CD4-positive, alpha-beta memory T cell (primary cell): ENCODE data around the gene NF1. TPM values are rescaled to one million over a fixed set of nuclear protein-coding genes. Genes with fewer than 3 reads are reported as not detected.

Experiments used
- CTCF ChIA-PET: fragments of 350-600 bp; sonication (Branson Sonifier 250); formaldehyde crosslinking; loops from one replicate; lab custom pipeline; 2021; ENCODE audit warnings: inconsistent platforms; ENCODE audit not compliant: partially characterized antibody; lab: Charles Lee
- POLR2A ChIA-PET: fragments of 350-600 bp; sonication (Branson Sonifier 250); formaldehyde crosslinking; loops from one replicate; lab custom pipeline; 2021; ENCODE audit not compliant: partially characterized antibody; lab: Charles Lee
- DNase-seq, 5 donors: peaks; one replicate each; pipeline versions ENCODE4 v3.0.0 to v3.0.0-alpha.2; 2020 to 2022; ENCODE audit warnings: mixed read lengths in 1 of 5
- H3K27ac ChIP-seq: one replicate; pipeline ENCODE4 v1.7.0; 2013; ENCODE audit warnings: low read depth, low read length
- H3K27me3 ChIP-seq: 2 replicates; pipeline ENCODE4 v1.7.0; 2013; ENCODE audit warnings: mild to moderate bottlenecking, low read length, moderate library complexity; ENCODE audit not compliant: insufficient read depth
- H3K36me3 ChIP-seq: 2 replicates; pipeline ENCODE4 v1.7.0; 2013; ENCODE audit warnings: mild to moderate bottlenecking, low read length, moderate library complexity; ENCODE audit not compliant: insufficient read depth
- H3K4me1 ChIP-seq: 2 replicates; pipeline ENCODE4 v1.7.0; 2013; ENCODE audit warnings: mild to moderate bottlenecking, low read length, moderate library complexity; ENCODE audit not compliant: insufficient read depth
- H3K4me3 ChIP-seq, 2 donors: one replicate each; pipeline ENCODE4 v1.7.0; 2013; ENCODE audit warnings: low read length in 2 of 2, mild to moderate bottlenecking in 1 of 2
- H3K9me3 ChIP-seq, 2 donors: one replicate each; pipeline ENCODE4 v1.7.0; 2013; ENCODE audit warnings: low read length in 2 of 2, control low read depth in 1 of 2; ENCODE audit not compliant: control insufficient read depth in 1 of 2
- H3K27ac Mint-ChIP-seq, 7 donors: one replicate each; pipeline ENCODE4 v1.8.0; 2020 to 2021; ENCODE audit warnings: mixed read lengths in 7 of 7, mild to moderate bottlenecking in 6 of 7, inconsistent platforms in 3 of 7, moderate library complexity in 3 of 7
- H3K27me3 Mint-ChIP-seq, 2 donors: one replicate each; pipeline ENCODE4 v1.8.0; 2020 to 2021; ENCODE audit warnings: mixed read lengths in 2 of 2
- H3K36me3 Mint-ChIP-seq, 2 donors: one replicate each; pipeline ENCODE4 v1.8.0; 2020 to 2021; ENCODE audit warnings: mixed read lengths in 2 of 2, inconsistent platforms in 1 of 2, mild to moderate bottlenecking in 1 of 2
- H3K4me1 Mint-ChIP-seq, 4 donors: one replicate each; pipeline ENCODE4 v1.8.0; 2020 to 2021; ENCODE audit warnings: mixed read lengths in 4 of 4, mild to moderate bottlenecking in 1 of 4
- H3K4me3 Mint-ChIP-seq, 8 donors: one replicate each; pipeline ENCODE4 v1.8.0; 2020 to 2021; ENCODE audit warnings: mixed read lengths in 8 of 8, mild to moderate bottlenecking in 7 of 8, moderate library complexity in 6 of 8, inconsistent platforms in 3 of 8
- H3K9me3 Mint-ChIP-seq, 8 donors: one replicate each; pipeline ENCODE4 v1.8.0; 2020 to 2021; ENCODE audit warnings: mixed read lengths in 8 of 8, mild to moderate bottlenecking in 5 of 8, inconsistent platforms in 3 of 8, moderate library complexity in 1 of 8
- intact Hi-C: fragments of 100-400 bp; cut with micrococcal nuclease; formaldehyde crosslinking; loops from one replicate; pipeline ENCODE4 v1.15.1; 2023
- polyA plus RNA-seq, 2 donors: library from polyadenylated mRNA; unstranded; fragments of 300-500 nt; fragmentation: Illumina TruSeq; gene quantifications; one replicate each; pipeline ENCODE4 v1.2.3, GENCODE V29; 2021
- total RNA-seq, 2 experiments: library from RNA; stranded (reverse); gene quantifications; one replicate each; pipeline ENCODE4 v1.2.3, GENCODE V29; 2021

Gene NF1
- total and polyA plus RNA-seq, 4 experiments from 2014 or later = 5.5 to 52.4 (median 27.9) TPM

DNA sequence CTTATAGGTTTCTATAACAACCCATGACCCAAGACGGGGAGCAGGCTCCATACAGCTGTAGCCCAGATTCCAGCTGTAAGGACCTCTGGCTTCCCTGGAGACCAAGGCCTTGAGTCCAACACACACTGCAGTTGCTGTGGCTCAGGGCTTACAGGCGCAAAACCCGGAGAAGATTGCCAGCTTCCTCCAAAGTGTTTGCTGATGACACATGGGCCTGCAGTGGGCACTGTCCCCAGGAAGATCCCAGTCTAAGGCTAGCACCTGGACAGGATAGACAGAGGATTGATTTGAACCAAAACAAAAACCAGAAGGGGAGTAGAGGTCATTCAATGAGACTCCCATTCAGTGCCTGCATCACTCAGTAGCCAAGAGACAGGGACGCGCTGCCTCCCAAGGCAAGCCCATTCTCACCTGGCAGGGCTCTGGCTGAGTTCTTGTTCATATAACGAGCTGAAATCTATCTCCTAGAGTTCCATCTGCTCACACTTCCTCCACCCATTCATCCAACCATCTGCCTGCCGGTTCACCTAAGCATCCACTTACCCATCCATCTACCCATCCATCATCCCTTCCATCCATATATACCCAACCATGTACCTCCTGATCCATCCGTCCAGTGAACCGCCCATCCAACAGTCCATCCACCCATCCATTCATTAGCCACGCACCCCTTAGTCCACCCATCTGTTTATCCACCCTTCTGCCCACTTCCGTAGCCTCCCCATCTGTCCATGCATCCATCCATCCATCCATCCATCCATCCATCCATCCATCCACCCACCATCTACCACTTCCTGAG lies 306.9 kb downstream of the NF1 start:
- no peaks in the 10 kb centered on the region for H3K9me3 ChIP-seq
- H3K27ac Mint-ChIP-seq = no peak overlapping the region
- ChIA-PET CTCF (interaction anchor here (1.0 to 1.1 kb wide), 2 partner anchors 10 to 12 kb away, joined by 3 read pairs; no protein-coding TSS in a partner anchor), POLR2A (no interaction called here)
- no peaks in the 10 kb centered on the region for H3K36me3 ChIP-seq
- no peaks in the 10 kb centered on the region for H3K27me3 ChIP-seq
- H3K27me3 Mint-ChIP-seq = peaks cover 0 to 8% of the 10 kb centered on the region in 2 donors
- H3K4me1 Mint-ChIP-seq = no peaks in the 10 kb centered on the region
- no peak for DNase-seq
- no peak overlapping the region for H3K4me3 Mint-ChIP-seq
- no peaks in the 10 kb centered on the region for H3K36me3 Mint-ChIP-seq
- no peak overlapping the region for H3K4me3 ChIP-seq
- intact Hi-C loops = no loop called here
- no peak overlapping the region for H3K27ac ChIP-seq
- H3K4me1 ChIP-seq = no peaks in the 10 kb centered on the region
- no peaks in the 10 kb centered on the region for H3K9me3 Mint-ChIP-seq

DNA sequence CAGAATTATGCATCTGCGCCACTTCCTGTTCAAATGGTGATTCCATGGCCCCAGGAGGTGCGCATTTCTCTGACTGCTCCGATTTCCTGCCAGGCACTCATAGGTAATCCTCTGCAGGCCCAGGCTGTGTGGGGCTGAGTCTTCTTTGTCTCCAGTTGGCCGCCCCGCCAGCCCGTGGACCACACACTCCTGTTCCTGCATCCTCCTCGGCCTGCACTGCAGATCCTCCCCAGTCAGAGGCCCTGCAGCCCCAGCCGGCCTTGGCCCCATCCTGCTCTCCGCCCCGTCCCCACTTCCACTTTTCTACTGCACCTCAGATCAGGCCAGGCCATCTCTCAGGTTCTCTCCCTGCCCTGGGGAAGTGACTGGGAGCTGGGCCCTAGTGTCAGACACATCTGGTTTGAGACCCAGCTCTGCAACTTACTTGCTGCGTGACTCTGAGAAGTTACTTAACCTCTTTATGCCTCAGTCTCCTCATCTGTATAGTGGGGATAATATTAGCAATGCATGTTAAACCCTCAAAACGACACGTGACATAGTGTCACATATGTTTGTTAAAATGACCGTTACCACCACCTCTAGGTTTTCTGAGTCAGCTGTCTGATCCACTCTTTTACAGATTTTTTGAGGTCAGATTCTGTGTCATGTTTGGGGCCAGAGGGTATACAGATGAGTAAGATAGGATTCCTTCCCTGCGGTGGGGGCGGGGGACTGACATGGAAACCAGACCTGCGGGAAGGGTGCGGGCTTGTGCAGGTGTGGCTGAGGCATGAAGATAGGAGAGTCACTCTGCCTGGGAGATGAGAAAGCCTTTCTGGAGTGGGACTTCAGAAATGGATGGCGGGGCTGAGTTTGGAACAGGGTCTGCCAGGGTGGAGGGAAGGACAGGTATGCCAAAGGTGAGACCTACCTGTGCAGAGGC lies 309.5 kb downstream of the NF1 start:
- Mint-ChIP-seq H3K4me3 (no peak overlapping the region), H3K27ac (peak overlapping the region in 1 of 7 donors; percentile 2), H3K9me3 (no peaks in the 10 kb centered on the region), H3K36me3 (no peaks in the 10 kb centered on the region), H3K4me1 (no peaks in the 10 kb centered on the region), H3K27me3 (no peaks in the 10 kb centered on the region)
- no peaks in the 10 kb centered on the region for H3K27me3 ChIP-seq
- H3K4me3 ChIP-seq = no peak overlapping the region
- H3K27ac ChIP-seq = no peak overlapping the region
- no peaks in the 10 kb centered on the region for H3K9me3 ChIP-seq
- H3K4me1 ChIP-seq = no peaks in the 10 kb centered on the region
- intact Hi-C loops = no loop called here
- H3K36me3 ChIP-seq = no peaks in the 10 kb centered on the region
- no peak for DNase-seq
- ChIA-PET CTCF (interaction anchor here (1.1 kb wide), 1 partner anchor 15 kb away, joined by 3 read pairs; no protein-coding TSS in a partner anchor), POLR2A (no interaction called here)

DNA sequence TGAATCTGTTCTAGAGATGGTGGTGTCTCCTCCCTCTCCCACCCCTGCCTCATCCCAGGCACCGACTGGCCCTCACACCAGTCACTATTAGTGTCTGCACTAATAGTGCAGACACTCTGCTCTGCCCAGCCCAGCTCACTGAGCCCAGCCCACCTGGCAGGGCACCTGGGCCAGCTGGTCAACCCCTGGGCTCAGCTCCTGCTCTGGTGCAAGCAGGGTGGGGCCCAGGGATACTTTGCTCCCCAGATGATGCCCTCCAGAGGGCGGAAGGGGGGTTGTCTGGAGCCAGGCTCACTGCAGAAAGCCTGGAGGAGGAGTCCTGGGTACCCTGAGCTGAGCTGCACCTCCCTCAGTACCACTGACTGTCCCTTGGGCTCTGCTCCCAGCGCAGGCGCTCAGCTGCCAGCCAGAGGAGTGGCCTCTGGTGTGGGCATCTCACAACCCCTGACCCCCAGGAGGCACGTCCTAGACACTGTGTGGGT lies 311.2 kb downstream of the NF1 start:
- no peak overlapping the region for H3K4me3 Mint-ChIP-seq
- no peaks in the 10 kb centered on the region for H3K27me3 Mint-ChIP-seq
- peak overlapping the region in 1 of 7 donors; percentile 87 for H3K27ac Mint-ChIP-seq
- POLR2A ChIA-PET = no interaction called here
- DNase-seq = no peak
- peaks cover 0 to 1% (median 0%) of the 10 kb centered on the region in 8 donors for H3K9me3 Mint-ChIP-seq
- Histone ChIP-seq H3K36me3 (no peaks in the 10 kb centered on the region), H3K9me3 (no peaks in the 10 kb centered on the region), H3K27me3 (no peaks in the 10 kb centered on the region), H3K4me1 (no peaks in the 10 kb centered on the region), H3K27ac (no peak overlapping the region), H3K4me3 (no peak overlapping the region)
- no peaks in the 10 kb centered on the region for H3K36me3 Mint-ChIP-seq
- CTCF ChIA-PET = interaction anchor here (1.2 kb wide), 1 partner anchor 192 kb away, joined by 3 read pairs; no protein-coding TSS in a partner anchor
- intact Hi-C loops = no loop called here
- no peaks in the 10 kb centered on the region for H3K4me1 Mint-ChIP-seq

DNA sequence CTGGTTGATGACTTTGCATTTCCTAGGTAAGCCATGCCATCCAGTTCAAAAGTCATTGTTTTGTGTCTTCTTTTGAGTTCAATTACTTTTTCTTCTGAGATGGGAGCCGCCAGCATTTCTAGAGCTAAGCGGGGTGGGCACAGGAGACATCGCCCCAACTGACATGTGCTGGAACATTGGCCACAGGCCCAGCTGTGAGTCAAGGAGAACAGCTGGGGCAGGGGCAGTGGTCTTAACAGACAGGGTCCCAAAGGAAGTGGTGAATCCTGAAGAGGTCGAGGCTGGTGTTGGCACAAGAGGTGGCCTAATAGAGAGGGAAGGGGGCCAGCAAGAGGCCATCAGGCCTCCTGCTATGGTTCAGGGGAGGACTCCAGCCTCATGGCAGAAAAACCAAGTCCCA lies 313.8 kb downstream of the NF1 start:
- H3K4me3 ChIP-seq = no peak overlapping the region
- H3K9me3 ChIP-seq = no peaks in the 10 kb centered on the region
- H3K27ac ChIP-seq = no peak overlapping the region
- intact Hi-C loops = no loop called here
- H3K27ac Mint-ChIP-seq = peak overlapping the region in 1 of 7 donors; percentile 75
- ChIA-PET POLR2A (no interaction called here), CTCF (no interaction called here)
- peaks cover 0 to 1% (median 0%) of the 10 kb centered on the region in 8 donors for H3K9me3 Mint-ChIP-seq
- H3K36me3 ChIP-seq = no peaks in the 10 kb centered on the region
- no peaks in the 10 kb centered on the region for H3K4me1 ChIP-seq
- DNase-seq = no peak
- no peaks in the 10 kb centered on the region for H3K27me3 Mint-ChIP-seq
- no peaks in the 10 kb centered on the region for H3K36me3 Mint-ChIP-seq
- no peaks in the 10 kb centered on the region for H3K27me3 ChIP-seq
- H3K4me1 Mint-ChIP-seq = no peaks in the 10 kb centered on the region
- H3K4me3 Mint-ChIP-seq = no peak overlapping the region

DNA sequence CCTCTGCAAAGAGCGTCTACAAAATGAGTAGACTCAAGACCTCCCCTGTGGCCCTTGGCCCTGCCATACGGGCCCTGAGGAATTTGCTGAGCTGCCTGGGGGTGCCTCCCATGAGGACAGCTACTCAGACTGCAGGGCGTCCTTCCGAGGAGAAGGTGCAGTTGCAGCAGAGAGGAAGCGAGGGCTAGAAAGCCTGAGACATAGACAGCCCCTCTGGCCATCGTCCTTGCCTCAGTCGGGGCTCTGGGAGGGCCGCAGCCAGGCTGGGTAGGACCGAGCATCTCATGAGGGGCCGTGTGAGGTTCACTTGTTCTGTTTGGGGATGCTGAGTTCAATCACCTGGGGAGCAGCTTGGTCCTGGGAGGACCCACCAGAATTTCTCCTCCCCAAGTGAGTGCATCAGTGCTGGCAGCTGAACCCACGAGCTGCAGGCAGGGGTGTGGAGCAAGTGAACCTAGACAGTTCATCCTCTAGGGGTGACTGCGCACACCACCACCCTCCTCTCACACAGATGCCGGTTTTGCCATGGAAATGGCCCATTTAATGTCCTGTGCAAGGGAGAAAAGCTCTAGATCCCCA lies 317.0 kb downstream of the NF1 start:
- Histone ChIP-seq H3K27me3 (no peaks in the 10 kb centered on the region), H3K4me3 (no peak overlapping the region), H3K9me3 (no peaks in the 10 kb centered on the region), H3K27ac (no peak overlapping the region), H3K4me1 (no peaks in the 10 kb centered on the region), H3K36me3 (no peaks in the 10 kb centered on the region)
- no peaks in the 10 kb centered on the region for H3K36me3 Mint-ChIP-seq
- peaks cover 0 to 1% (median 0%) of the 10 kb centered on the region in 8 donors for H3K9me3 Mint-ChIP-seq
- no peak overlapping the region for H3K4me3 Mint-ChIP-seq
- no peak overlapping the region for H3K27ac Mint-ChIP-seq
- no peaks in the 10 kb centered on the region for H3K4me1 Mint-ChIP-seq
- H3K27me3 Mint-ChIP-seq = no peaks in the 10 kb centered on the region
- DNase-seq = no peak
- POLR2A ChIA-PET = no interaction called here
- CTCF ChIA-PET = interaction anchor here (1.4 kb wide), 1 partner anchor 10 kb away, joined by 3 read pairs; no protein-coding TSS in a partner anchor
- intact Hi-C loops = no loop called here

DNA sequence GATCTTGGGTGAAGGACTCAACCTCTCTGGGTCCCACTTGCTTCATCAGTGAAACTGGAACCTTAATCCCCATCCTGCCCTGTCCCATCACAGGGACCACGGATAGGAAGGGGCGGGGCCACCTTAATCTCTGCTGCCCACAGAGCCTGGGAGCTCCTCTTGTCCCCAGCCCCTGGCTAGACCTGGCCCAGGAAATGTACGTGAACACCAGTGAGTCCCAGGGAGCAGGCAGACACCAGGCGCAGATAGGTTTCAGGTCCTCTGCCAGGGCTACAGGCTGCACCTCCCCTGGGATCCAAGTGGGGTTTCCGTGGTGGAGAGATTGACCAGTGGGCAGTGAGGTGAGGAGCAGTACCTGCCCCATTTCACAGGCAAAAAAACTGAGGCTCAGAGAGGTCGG lies 317.7 kb downstream of the NF1 start:
- POLR2A ChIA-PET = no interaction called here
- Mint-ChIP-seq H3K27me3 (no peaks in the 10 kb centered on the region), H3K36me3 (no peaks in the 10 kb centered on the region), H3K4me3 (no peak overlapping the region), H3K9me3 (peaks cover 0 to 1% (median 0%) of the 10 kb centered on the region in 8 donors), H3K27ac (no peak overlapping the region), H3K4me1 (no peaks in the 10 kb centered on the region)
- Histone ChIP-seq H3K27me3 (no peaks in the 10 kb centered on the region), H3K4me3 (no peak overlapping the region), H3K4me1 (no peaks in the 10 kb centered on the region), H3K27ac (no peak overlapping the region), H3K9me3 (no peaks in the 10 kb centered on the region), H3K36me3 (no peaks in the 10 kb centered on the region)
- no peak for DNase-seq
- intact Hi-C loops = no loop called here
- CTCF ChIA-PET = no interaction called here
